CD14-positive monocyte (primary cell): ENCODE results near the gene TTC23. TPM values are rescaled to one million over a fixed set of nuclear protein-coding genes. Genes with fewer than 3 reads are reported as not detected.

Source experiments
- DNase-seq, 3 donors: peaks; one replicate each; pipeline ENCODE4 v3.0.0-alpha.2; 2011 to 2022
- H2AFZ ChIP-seq: 2 replicates; pipeline ENCODE4 v1.6.0; 2012; ENCODE audit warnings: mild to moderate bottlenecking, low read depth, low read length, inconsistent platforms; ENCODE audit not compliant: insufficient read depth, poor library complexity, severe bottlenecking
- H3K27ac ChIP-seq, 2 donors: 1 replicate in 1 of 2; 2 replicates in 1 of 2; pipeline ENCODE4 v1.5.1; 2012 to 2013; ENCODE audit warnings: low read length in 2 of 2, control low read depth in 1 of 2, inconsistent platforms in 1 of 2, low read depth in 1 of 2, mild to moderate bottlenecking in 1 of 2
- H3K27me3 ChIP-seq, 2 donors: one replicate each; pipeline versions ENCODE4 v1.6.0 to v1.6.1; 2011 to 2013; ENCODE audit warnings: low read length in 2 of 2; ENCODE audit not compliant: control insufficient read depth in 2 of 2, insufficient read depth in 2 of 2
- H3K36me3 ChIP-seq, 2 donors: replicated peaks in 1 of 2; 1 replicate in 1 of 2; 2 replicates in 1 of 2; pipeline versions ENCODE4 v1.5.1 to v1.6.1; 2012 to 2013; ENCODE audit warnings: low read length in 2 of 2, control low read depth in 1 of 2, inconsistent platforms in 1 of 2, mild to moderate bottlenecking in 1 of 2; ENCODE audit not compliant: insufficient read depth in 2 of 2, control insufficient read depth in 1 of 2
- H3K4me1 ChIP-seq, 2 donors: 1 replicate in 1 of 2; 2 replicates in 1 of 2; pipeline versions ENCODE4 v1.5.1 to v1.6.1; 2012 to 2013; ENCODE audit warnings: low read length in 2 of 2, control low read depth in 1 of 2, inconsistent platforms in 1 of 2, mild to moderate bottlenecking in 1 of 2, moderate library complexity in 1 of 2; ENCODE audit not compliant: insufficient read depth in 2 of 2, control insufficient read depth in 1 of 2
- H3K4me2 ChIP-seq: replicated peaks from 2 replicates; pipeline ENCODE3; 2012; ENCODE audit warnings: low read length, moderate library complexity, mild to moderate bottlenecking; ENCODE audit not compliant: poor library complexity, severe bottlenecking; ENCODE audit errors: extremely low read depth
- H3K4me3 ChIP-seq, 3 experiments: fragments of 200-600 bp in 1 of 3; sonication (generic) in 1 of 3; replicated peaks in 1 of 3; 1 replicate in 2 of 3; 2 replicates in 1 of 3; pipeline ENCODE4 v1.5.1; 2011 to 2013; ENCODE audit warnings: low read length in 3 of 3, mild to moderate bottlenecking in 3 of 3, control low read depth in 2 of 3, low read depth in 2 of 3, inconsistent platforms in 1 of 3, moderate library complexity in 1 of 3
- H3K79me2 ChIP-seq: 2 replicates; pipeline ENCODE4 v1.6.0; 2012; ENCODE audit warnings: mild to moderate bottlenecking, control low read depth, inconsistent platforms, low read length, moderate library complexity; ENCODE audit not compliant: insufficient read depth
- H3K9ac ChIP-seq: 2 replicates; pipeline ENCODE4 v1.6.0; 2017; ENCODE audit warnings: low read length, mild to moderate bottlenecking; ENCODE audit not compliant: insufficient read depth, poor library complexity, severe bottlenecking
- H3K9me3 ChIP-seq, 2 donors: replicated peaks in 1 of 2; 1 replicate in 1 of 2; 2 replicates in 1 of 2; pipeline versions ENCODE4 v1.5.1 to v1.6.1; 2012 to 2013; ENCODE audit warnings: low read length in 2 of 2, control low read depth in 1 of 2; ENCODE audit not compliant: control insufficient read depth in 1 of 2, insufficient read depth in 1 of 2
- H4K20me1 ChIP-seq: 2 replicates; pipeline ENCODE4 v1.6.0; 2012; ENCODE audit warnings: mild to moderate bottlenecking, low read length, control low read depth, moderate library complexity; ENCODE audit not compliant: insufficient read depth
- H3K27ac Mint-ChIP-seq, 7 donors: one replicate each; pipeline ENCODE4 v1.8.0; 2020; ENCODE audit warnings: mild to moderate bottlenecking in 7 of 7, mixed read lengths in 7 of 7, moderate library complexity in 6 of 7, inconsistent platforms in 2 of 7
- H3K27me3 Mint-ChIP-seq, 3 donors: one replicate each; pipeline ENCODE4 v1.8.0; 2021 to 2022; ENCODE audit warnings: low read depth in 3 of 3, mild to moderate bottlenecking in 3 of 3, mixed read lengths in 3 of 3, moderate library complexity in 3 of 3, inconsistent platforms in 1 of 3
- H3K36me3 Mint-ChIP-seq, 2 donors: one replicate each; pipeline ENCODE4 v1.8.0; 2020; ENCODE audit warnings: mixed read lengths in 2 of 2, inconsistent platforms in 1 of 2, mild to moderate bottlenecking in 1 of 2
- H3K4me1 Mint-ChIP-seq: one replicate; pipeline ENCODE4 v1.8.0; 2020; ENCODE audit warnings: mild to moderate bottlenecking, mixed read lengths
- H3K4me3 Mint-ChIP-seq, 2 donors: one replicate each; pipeline ENCODE4 v1.8.0; 2020; ENCODE audit warnings: mild to moderate bottlenecking in 2 of 2, mixed read lengths in 2 of 2, moderate library complexity in 1 of 2
- H3K9me3 Mint-ChIP-seq, 7 donors: one replicate each; pipeline ENCODE4 v1.8.0; 2020 to 2022; ENCODE audit warnings: mixed read lengths in 7 of 7, mild to moderate bottlenecking in 6 of 7, moderate library complexity in 6 of 7, inconsistent platforms in 2 of 7
- WGBS: methylation state at CpG from one replicate; pipeline ENCODE4 v1.1.5; 2013; ENCODE audit warnings: missing lambda C conversion rate; ENCODE audit not compliant: insufficient coverage; 5-methylcytosine and 5-hydroxymethylcytosine counted together
- intact Hi-C, 2 donors: fragments of 100-400 bp; cut with micrococcal nuclease; formaldehyde crosslinking; loops; one replicate each; pipeline versions ENCODE4 v1.15.0 to v1.15.1; 2023
- polyA plus RNA-seq, 3 donors: library from polyadenylated mRNA; depleted of rRNA in 1 of 3; unstranded in 2 of 3; stranded (reverse) in 1 of 3; fragments of 300-500 nt in 2 of 3; fragments of >200 nt in 1 of 3; fragmentation: Illumina TruSeq in 2 of 3; gene quantifications; 1 replicate in 2 of 3; 2 replicates in 1 of 3; pipeline ENCODE4 v1.2.3, GENCODE V29; 2012 to 2021
- TF ChIP-seq, protein P1 (sequence below): fragments of 200-600 bp; IDR thresholded peaks from one replicate; pipeline ENCODE4 v1.8.0; 2022; ENCODE audit warnings: antibody characterized with exemption, mild to moderate bottlenecking

Gene TTC23
- polyA plus RNA-seq, 3 donors: 0.51 to 0.55 TPM; not detected in 1

DNA sequence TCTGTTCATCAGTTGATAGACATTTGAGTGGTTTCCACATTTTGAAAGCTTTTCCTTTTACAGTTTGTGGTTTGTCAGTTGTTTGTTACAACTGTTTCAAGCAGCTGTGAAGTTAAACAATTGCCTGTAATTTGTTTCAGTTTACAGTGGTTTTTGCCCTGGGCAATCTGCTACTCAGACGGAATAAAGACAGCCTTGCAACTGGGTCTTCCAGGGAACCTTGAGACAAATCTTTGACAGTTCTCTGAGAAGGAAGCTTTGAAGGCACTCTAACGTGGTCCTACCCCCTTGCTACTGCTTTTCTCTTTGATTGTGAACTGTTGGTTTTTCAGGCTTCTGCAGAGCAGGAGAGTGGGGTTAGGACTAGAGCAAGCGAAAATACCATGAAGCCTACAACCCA is 29.9 kb upstream of the TTC23 start:
- Histone ChIP-seq H2AFZ (no peak overlapping the region), H3K4me1 (no peaks in the 10 kb centered on the region), H3K9me3 (no peaks in the 10 kb centered on the region), H3K27ac (no peak overlapping the region), H3K36me3 (no peaks in the 10 kb centered on the region), H3K4me3 (no peak overlapping the region), H4K20me1 (no peaks in the 10 kb centered on the region), H3K79me2 (no peaks in the 10 kb centered on the region), H3K4me2 (no peak overlapping the region), H3K9ac (no peak overlapping the region), H3K27me3 (no peaks in the 10 kb centered on the region)
- intact Hi-C loops: loop anchor here in 1 of 2 donors (10.0 kb wide), 1 partner anchor 426 kb away; no protein-coding TSS in a partner anchor
- Mint-ChIP-seq H3K27me3 (peaks cover 0 to 2% (median 1%) of the 10 kb centered on the region in 3 donors), H3K4me3 (no peak overlapping the region), H3K9me3 (no peaks in the 10 kb centered on the region), H3K4me1 (peaks cover 8% of the 10 kb centered on the region), H3K36me3 (peaks cover 8 to 10% of the 10 kb centered on the region in 2 donors), H3K27ac (no peak overlapping the region)
- no peak for DNase-seq
- TF ChIP-seq, protein P1, sequence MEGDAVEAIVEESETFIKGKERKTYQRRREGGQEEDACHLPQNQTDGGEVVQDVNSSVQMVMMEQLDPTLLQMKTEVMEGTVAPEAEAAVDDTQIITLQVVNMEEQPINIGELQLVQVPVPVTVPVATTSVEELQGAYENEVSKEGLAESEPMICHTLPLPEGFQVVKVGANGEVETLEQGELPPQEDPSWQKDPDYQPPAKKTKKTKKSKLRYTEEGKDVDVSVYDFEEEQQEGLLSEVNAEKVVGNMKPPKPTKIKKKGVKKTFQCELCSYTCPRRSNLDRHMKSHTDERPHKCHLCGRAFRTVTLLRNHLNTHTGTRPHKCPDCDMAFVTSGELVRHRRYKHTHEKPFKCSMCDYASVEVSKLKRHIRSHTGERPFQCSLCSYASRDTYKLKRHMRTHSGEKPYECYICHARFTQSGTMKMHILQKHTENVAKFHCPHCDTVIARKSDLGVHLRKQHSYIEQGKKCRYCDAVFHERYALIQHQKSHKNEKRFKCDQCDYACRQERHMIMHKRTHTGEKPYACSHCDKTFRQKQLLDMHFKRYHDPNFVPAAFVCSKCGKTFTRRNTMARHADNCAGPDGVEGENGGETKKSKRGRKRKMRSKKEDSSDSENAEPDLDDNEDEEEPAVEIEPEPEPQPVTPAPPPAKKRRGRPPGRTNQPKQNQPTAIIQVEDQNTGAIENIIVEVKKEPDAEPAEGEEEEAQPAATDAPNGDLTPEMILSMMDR: no peak
- 5% methylated on average over 2 of the region's 3 CpGs for WGBS

DNA sequence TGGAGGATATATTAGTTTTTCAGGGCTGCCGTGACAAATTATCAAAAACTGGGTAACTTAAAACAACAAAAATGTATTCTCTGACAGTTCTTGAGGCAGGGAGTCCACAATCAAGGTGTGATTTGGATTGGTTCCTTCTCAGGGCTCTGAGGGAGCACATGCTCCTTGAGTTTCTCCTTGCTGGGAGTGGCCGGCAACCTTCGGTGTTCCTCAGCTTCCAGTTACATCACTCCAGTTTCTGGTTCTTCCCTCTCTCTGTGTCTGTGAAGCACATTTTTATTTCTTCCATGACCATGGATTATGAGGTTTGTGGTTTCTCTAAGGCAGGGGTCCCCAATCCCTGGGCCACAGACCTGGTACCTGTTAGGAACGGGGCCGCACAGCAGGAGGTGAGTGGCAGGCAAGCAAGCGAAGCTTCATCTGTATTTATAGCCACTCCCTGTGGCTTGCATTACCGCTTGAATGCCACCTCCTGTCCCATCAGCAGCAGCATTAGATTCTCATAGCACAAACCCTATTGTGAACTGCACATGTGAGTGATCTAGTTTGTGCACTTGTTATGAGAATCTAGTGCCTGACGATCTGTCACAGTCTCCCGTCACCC is 26.2 kb upstream of the TTC23 start:
- H3K36me3 ChIP-seq: no peaks in the 10 kb centered on the region
- H3K4me1 ChIP-seq: no peaks in the 10 kb centered on the region
- H3K9me3 ChIP-seq: no peaks in the 10 kb centered on the region
- no peak overlapping the region for H3K4me2 ChIP-seq
- 100% methylated on average over 3 of the region's 9 CpGs for WGBS
- H3K27ac ChIP-seq: no peak overlapping the region
- H3K4me3 ChIP-seq: no peak overlapping the region
- no peaks in the 10 kb centered on the region for H3K27me3 ChIP-seq
- no peak for DNase-seq
- H3K9me3 Mint-ChIP-seq: no peaks in the 10 kb centered on the region
- peaks cover 4% of the 10 kb centered on the region for H3K4me1 Mint-ChIP-seq
- H2AFZ ChIP-seq: no peak overlapping the region
- peak overlapping the region in 1 of 7 donors; percentile 50 for H3K27ac Mint-ChIP-seq
- TF ChIP-seq, protein P1: no peak
- no peaks in the 10 kb centered on the region for H4K20me1 ChIP-seq
- no peak overlapping the region for H3K4me3 Mint-ChIP-seq
- no peaks in the 10 kb centered on the region for H3K79me2 ChIP-seq
- no peak overlapping the region for H3K9ac ChIP-seq
- peaks cover 7 to 10% of the 10 kb centered on the region in 2 donors for H3K36me3 Mint-ChIP-seq
- intact Hi-C loops: loop anchor here in 1 of 2 donors (10.0 kb wide), 1 partner anchor 429 kb away; no protein-coding TSS in a partner anchor
- H3K27me3 Mint-ChIP-seq: peaks cover 0 to 2% (median 0%) of the 10 kb centered on the region in 3 donors
